Measurements from ENCODE around the gene PARK7.
"Not testable (repeated sequence)": the region's sequence is repeated elsewhere in the genome, so short reads cannot be mapped to it uniquely, and the experiment has no call there.

The PARK7 gene

DNA sequence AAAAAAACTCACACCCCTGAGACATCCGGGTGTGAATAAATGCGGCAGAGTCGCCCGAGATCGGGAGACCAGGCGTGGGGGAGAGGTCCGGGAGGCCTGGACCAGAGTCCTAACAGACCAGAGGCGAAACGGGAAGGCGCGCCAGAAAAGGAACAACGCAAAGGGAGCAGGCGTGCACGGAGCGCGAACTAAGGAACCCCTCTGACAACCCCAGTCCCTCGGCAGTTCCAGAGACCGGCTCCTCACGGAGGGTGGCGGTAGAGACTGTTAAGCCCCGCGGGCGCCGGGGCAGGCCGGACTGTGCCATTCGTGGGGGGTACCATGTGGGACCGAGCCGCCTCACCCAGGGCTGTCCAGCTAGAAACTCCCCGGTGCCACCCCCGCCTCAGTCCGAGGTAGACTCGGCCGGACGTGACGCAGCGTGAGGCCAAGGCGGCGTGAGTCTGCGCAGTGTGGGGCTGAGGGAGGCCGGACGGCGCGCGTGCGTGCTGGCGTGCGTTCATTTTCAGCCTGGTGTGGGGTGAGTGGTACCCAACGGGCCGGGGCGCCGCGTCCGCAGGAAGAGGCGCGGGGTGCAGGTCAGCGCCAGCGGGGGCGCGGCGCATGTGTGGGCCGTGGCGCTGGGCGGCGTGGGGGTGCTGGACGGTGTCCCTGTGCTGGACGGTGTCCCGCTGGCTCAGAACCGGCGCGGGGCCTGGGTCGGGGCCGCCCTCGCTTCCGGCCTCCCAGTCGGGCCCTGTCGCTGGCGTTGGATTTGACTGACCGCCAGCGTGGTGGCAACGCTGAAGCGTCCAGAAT lies at the start of gene PARK7:
TSS of gene PARK7 (plus strand) at position 496 of the 798 bp plus-strand sequence. CDS start 1,075 bp downstream, outside the sequence.
- DNase-seq = peak; percentile 100

DNA sequence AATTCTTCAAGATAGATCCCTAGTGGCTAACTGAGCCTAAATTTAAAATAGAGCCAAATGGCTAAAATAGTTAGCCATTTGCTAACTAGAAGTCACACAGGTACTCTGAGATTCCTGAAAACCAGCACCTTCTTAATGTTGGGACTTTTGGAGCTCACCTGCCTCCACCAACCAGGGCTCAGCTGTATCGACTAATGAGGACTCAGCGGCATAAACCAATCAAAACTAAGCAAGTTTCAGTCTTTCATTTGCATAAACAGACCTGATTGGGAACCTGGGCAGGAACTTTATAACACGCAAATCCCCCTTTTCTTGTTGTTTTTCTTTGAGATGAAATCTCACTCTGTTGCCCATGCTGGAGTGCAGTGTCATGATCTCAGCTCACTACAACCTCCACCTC lies 49.4 kb upstream of the PARK7 start:
- DNase-seq = no peak

DNA sequence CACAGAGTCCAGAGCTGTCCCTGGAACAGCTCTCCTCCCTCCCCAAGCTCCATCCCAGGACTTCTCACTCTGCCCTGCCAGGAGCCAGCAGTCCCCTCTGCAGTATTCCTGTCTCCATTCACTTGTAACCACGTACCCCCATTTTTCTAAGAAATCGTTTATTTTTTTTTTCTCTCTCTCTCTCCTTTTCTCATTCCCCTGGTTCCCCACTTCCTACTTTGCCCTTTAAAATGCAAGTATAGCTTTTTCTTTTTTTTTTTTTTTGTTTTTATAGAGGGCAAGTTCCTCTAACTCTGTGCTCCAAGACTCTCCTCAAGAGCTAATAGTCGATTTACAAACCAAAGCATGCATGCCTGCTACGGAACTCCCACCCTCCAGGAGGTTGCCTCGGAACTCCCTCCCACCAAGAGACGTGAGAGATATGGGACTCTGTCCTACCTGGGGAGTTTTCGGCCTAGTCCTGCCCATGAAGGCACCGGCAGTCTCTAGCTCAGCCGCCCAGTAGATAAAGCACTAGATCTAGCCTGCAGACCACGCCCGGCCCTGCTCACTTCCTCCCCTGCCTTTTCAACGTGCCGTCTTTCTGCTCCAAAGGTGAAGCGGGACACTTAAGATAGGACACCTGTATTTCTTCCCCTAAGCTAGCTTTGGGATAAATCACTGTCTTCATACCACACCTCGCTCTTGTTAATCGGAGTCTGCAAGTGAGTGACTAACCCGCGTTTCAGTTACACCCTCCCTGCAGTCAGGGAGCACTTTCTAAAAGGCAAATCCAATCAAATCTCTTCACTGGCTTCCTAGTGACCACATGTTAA lies 48.6 kb upstream of the PARK7 start:
- no peak for DNase-seq

DNA sequence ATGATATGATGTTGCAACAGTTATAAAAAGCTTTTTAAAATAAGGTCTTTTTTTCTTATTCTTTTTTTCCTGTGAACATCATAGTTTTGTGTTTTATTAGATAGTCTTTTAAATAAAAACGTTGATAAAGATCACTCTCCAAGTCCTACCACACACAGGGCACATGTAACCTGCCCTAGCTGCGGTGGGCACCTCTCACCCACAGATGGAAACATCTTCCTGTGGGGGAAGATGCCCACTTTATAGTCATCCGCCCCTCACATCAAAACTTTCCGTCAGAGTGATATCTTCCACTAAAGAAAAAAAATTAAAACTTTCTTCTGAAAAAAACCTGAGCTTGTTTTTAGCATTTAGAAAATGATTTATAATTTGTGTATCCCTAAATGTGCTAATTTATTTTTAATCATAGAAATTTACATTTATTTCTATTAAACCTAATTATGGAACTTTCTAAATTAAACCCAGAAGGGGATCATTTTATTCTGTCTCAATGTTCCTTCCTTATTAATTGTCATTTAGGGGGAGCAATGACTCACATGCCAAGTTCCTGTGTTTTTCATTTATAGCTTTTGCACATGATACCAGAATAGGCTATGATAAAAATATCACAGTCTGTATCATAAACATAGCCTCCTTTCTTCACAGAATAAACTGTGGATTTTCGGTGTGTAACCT lies 45.5 kb upstream of the PARK7 start:
- no peak for DNase-seq

DNA sequence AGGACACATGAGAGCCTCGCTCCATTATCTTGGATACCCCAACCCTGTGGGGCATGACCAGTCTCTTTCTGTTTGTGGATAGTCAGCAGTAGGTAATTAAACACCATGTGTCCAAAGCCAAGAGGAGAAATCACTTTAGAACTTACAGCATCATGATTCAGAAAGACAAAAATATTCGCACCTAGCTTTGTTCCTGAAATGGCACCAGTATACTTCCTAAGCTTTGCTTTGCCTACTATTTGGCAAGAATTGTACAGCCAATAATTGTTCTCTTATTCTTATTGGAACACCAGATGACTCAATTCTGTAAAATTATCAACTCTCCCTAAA lies 45.0 kb upstream of the PARK7 start:
- no peak for DNase-seq

DNA sequence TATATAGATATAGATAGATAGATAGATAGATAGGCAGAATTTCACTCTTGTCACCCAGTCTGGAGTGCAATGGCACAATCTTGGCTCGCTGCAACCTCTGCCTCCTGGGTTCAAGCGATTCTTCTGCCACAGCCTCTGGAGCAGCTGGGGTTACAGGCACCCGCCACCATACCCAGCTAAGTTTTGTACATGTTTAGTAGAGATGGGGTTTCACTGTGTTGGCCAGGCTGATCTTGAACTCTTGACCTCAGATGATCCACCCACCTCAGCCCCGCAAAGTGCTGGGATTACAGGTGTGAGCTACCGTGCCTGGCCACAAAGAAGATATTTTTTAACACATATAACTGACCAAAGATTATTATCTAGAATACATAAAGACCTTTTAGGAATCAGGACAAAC lies 43.5 kb upstream of the PARK7 start:
- DNase-seq = not testable (repeated sequence)

DNA sequence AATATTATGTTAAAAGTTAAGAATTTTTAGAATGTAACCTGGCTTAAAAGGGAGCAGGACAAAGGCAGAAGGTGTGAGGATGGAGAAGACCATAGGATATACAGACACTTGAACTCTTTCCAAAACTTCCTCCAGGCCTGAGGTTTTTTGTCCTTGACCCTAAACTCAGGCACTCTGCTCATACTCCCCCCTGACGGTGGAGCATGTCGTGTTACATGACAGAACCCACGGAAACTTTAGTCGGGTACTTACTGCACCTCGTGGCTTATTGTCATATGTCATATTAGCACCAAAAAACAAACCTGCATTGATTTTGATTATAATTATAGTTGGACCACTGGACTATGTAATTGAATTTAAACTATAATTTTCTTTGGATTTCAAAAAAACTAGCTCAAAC lies 41.6 kb upstream of the PARK7 start:
- no peak for DNase-seq

DNA sequence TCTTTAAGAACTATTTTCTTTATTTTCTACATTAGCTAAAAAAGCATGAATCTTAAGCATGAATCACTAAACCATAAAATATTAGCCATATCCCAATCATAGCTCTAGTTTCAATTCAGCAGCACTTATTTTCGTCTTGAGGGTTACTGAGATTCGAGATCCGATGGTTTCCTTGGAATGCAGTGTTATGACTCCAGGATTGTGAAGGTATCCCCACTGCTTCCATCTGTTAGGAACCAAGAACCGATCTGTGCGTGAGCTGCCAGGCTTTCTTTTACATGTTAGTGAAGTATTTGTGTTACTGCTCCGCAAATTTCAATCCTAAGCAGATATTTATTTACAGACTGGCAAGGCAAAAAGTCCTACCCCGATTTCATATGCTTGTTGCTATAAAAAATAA lies 39.7 kb upstream of the PARK7 start:
- DNase-seq = no peak

DNA sequence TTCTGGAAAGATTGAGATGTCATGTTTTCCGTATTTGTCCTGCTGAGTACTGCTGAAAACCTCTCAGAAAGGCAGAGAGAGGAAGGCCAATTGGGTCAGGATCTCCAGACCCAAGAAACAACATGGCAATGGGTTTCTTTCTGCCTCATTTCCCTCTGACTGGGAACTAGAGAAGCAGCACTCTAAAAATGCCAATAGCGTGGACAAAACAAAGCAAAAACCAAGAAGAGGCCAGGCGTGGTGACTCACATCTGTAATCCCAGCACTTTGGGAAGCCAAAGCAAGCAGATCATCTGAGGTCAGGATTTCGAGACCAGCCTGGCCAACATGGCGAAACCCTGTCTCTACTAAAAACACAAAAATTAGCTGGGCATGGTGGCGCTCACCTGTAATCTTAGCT lies 39.2 kb upstream of the PARK7 start:
- no peak for DNase-seq

DNA sequence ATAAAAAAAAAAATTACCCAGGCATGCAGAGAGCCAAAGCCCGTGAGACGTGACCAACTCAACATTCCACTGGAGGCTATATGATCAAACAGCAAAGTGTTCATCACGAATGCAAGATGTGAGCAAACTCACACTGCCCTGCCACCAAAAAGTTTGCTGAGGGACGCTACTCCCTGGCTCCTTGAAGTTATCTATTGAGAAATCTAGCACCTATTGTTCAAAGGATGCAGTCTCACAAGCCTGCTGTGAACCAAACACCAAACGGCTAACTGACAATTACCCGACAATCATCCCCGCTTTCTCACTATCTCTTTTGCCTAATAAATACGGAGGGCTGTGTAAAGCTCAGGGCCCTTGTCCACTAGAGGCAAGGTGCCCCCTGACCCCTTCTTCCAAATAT lies 34.5 kb upstream of the PARK7 start:
- DNase-seq = peak; percentile 15

DNA sequence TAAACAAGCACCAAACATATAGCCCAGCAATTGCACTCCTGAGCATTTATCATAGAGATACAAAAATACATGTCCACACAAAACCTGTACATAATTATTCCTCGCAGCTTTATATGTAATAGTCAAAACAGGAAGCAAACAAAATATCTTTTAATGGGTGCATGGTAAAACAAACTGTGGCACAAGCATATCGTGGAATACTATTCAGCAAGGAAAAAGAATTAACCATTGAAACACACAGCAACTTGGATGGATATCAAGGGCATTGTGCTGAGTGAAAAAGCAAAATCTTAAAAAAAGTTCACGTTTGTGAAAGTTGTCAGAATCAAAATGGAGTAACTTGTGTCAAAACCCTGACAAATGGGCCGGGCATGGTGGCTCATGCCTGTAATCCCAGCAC lies 33.3 kb upstream of the PARK7 start:
- DNase-seq = no peak

DNA sequence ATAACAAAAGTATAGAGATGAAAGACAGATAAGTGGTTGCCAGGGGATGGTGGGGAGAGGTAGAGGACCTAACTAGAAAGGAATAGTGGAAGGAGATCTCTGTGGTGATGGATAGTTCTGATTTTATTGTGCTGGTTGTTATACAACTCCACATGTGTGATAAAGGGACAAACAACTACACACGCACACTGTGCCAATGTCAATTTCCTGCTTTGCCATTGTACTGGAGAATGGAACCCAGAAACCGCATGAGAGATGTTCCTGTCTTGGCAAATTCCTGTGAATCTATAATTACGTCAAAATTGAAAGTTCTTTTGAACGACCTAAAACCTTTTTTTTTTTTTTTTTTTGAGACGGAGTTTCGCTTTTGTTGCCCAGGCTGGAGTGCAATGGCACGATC lies 31.9 kb upstream of the PARK7 start:
- no peak for DNase-seq

DNA sequence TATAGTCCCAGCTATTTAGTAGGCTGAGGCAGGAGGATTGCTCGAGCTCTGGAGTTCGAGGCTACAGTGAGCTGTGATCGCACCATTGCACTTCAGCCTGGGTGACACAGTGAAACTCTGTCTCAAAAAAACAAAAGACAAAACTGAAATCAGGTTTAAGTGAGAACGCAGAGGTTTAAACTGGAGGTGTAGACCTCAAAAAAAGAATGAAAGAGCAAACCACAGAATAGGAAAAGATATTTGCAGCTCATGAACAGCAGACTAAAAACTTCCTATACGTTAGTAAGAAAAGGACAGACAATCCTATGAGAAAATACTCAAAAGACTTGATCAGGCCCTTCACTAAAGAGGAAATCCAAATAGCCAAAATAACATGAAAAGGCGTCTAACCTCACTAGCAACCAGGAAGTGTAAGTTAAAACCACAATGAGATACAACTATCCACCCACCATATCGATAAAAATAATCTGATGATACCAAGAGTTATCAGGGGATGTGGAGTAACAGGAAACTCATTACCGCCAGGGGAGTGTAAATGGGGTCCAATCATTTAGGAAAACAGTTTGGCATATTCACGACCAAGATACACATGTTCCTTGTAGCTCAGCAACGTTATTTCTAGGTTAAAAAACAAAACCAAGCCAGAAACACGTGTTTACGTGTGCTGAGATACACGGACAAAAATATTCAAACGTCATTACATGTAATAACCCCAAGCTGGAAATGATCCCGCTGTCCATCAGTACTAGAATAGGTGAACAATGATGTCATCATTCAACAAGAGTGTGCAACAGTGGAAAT lies 30.7 kb upstream of the PARK7 start:
- DNase-seq = no peak

DNA sequence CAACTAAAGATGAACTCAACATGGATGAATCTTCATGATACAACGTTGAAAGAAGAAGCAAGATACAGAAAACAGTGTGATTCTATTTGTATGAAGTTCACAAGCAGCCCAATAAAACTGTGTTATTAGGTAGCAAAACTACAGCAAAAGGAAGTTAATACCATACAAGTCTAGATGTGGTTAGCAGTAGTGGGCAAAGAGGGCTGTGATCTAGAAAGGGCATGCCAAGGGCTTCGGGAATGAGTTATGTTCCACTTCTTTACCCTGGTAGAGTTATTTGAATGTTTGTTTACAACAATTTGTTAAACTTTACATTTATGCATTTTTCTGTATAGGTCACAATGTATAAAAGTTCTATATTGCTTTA lies 30.1 kb upstream of the PARK7 start:
- peak; percentile 0 for DNase-seq

DNA sequence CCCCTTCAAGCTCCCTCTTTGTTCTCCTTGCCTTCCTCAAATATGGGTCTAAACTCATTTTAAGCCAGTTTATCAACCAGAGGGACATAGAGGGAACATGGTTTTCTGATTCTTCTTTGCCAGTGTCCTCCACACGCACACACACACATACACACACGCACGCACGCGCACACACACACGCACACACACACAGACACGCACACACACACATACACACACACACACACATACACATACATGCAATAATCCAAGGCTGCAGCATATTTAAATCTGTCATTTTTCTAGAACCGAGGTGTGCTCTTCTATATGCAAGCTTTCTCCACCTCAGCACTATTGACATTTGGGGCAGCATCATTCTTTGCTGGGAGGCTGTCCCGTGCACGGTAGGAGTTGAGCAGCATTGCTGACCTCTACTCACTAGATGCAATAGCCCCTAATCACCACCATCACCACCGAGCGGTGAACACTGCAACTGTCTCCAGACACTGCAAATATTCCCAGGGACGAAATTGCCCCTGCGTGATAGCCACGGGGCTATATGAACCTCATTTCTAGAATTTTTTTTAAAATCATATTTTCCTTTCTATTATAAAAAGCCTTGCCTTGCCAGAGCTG lies 28.9 kb upstream of the PARK7 start:
- peak; percentile 1 for DNase-seq

DNA sequence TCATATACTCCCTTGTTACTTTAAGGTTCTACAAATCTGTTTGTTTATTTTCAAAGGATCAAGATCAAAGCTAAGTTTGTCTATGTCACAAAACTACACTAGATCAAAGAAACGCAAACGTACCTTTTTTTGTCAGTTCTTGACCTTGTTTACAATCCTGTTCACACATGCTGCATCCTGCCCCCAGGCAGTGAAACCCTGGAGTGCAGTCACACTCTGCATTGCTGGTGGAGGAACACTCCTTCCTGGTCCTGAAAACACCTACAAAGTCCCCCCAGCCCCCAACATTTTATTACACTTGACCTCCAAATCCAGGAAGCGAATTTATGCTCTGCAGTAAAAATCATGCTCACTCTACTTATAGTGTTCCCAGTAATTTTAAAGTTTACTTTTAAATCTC lies 23.4 kb upstream of the PARK7 start:
- peak; percentile 11 for DNase-seq

DNA sequence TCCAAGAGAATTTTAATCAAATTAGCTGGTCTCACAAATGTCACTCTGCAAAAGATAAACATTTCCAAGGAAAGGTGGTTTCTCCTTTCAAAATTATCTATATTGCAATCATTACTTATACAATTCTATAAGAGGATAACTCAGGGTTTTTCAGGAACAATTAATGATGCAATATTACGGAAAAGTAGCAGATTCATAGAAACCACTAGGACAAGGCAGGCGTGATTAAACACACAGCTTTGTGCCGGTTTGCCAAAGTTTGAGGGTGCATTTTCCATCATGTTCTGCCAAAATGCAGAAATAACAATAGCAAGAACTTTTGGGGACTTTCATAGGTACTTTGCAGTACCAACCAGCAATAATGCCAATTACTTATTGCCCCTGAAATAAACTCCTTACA lies 21.5 kb upstream of the PARK7 start:
- DNase-seq = no peak

DNA sequence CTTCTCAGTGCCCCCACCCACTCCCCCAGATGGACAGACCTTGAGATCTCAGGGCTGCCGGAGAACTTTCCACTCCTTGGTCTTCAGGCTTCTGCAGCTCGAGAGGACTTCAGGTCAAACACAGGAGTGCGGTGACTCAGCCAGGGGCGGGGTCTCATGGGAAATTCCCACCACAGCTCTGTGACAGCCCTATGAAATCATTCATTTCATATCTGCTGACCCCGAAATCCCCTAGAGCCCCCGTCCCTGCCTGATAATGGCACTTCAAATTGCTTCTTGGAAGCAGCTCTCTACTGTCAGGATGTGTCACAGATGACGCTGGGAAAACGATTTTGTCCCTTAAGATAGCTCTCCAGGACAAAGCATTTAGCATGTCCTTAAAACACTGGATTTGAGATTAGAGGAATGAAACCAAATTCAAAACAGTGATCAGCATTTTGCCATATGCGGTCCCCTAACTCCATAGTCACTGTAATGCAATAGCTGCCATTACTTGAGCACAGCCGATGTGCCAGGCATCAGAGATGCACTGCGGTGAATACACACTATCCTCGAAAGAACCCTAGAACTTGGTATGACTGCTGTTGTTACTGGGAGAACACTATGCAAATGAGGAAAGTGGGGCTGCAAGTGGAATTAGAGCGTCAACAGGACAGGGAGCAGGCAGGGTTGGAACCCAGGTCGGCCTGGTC lies 20.6 kb upstream of the PARK7 start, which contains the start of gene TNFRSF9:
TSS of gene TNFRSF9 (minus strand) at position 95 of the 692 bp plus-strand sequence. CDS start 845 bp downstream, outside the sequence.
- peak; percentile 78 for DNase-seq

DNA sequence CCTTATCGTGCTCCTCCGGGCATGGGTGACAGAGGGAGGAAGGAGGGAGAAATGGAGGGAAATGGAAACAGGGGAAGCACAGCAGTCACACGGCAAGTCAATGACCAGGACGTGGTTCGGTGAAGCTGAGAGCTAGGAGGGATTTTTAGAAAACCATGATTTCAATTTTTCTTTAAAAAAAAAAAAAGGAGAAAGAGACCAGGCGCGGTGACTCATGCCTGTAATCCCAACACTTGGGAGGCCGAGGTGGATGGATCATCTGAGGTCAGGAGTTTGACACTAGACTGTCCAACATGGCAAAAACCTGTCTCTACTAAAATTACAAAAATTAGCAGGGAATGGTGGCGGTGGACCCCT lies 20.1 kb upstream of the PARK7 start:
- DNase-seq = no peak

DNA sequence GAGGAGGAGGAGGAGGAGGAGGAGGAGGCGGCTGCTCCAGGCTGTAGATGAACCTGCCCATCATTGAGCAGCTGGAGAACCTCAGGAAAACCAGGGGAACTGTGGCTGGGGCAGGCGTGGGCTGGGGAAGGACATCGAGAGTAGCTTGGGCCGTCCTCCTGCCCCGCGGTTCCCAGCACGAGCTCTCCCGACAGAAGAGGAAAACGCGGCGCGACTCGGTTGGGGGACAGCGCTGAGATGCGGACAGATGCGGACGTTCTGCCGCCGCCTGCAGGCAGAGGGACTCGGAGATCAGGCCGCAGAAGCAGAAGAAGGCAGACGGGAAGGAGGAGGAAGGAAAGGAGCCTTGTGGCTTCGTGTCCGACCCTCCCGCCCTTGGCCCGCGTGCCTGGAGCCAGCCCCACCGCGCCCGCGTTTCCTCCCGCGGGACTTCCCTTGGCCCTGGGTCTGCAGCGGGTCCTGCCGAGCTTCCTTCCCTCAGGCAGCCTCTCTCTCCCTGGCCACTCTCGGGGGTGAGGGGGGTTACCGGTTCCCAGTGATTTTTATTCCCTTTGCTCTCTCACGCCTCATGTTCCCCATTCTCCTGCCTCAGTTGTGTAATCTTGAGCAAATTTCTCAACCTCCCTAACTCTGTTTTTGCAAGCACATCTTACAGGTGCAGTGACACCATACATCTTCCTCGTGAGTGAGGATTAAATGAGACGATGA lies 19.1 kb upstream of the PARK7 start:
- DNase-seq = peak; percentile 40

DNA sequence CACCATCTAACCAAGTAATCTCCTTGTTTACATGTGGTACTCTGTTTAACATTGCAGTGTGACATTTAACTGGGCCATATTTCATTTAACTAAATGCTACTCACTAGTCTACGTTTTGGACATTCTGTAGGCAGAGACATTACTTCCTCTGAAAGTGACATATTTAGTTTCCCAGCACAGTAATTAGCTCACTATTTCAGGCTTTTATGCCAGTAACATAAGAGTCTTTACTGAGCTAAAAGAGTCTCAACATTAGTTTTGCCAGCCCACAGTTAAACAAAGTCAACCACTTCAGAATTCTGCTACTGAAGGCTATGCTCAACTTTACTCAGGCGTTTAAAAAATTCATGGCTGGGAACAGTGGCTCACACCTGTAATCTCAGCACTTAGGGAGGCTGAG lies 18.3 kb upstream of the PARK7 start:
- DNase-seq = no peak

All from activated CD4-positive, CD25-positive, alpha-beta regulatory T cell treated with anti-CD3 and anti-CD28 coated beads, Interleukin-2, amount 50 U/mL, for 72 hours (primary cell).